T-helper 2 cell (primary cell): ENCODE results near the gene CLPX.
A peak's percentile ranks its signal among the peaks of the same experiment; 100 is the strongest.
"Not testable (repeated sequence)": the region's sequence is repeated elsewhere in the genome, so short reads cannot be mapped to it uniquely, and the experiment has no call there.

ENCODE experiments used
- DNase-seq, 5 experiments: peaks; one replicate each; pipeline versions ENCODE4 v3.0.0 to v3.0.0-alpha.2; 2012 to 2022

The CLPX gene

DNA sequence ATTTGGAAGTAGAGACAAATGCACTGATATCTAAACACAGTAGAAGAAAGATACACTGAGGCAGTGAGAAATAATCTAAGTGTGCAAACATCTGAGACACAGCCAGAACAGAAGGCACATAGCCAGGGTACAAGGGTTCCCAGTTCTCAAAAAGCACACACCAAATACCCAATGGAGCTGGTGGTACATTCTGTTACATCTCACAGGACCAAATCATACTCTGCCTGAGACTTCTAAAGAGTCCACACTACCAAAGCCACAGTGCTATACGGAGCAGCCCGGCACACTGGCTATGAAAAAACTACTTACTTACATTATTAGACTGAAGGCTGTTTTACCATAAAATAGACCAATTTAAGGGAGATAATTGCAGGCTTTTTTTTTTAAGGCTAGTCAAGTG is 19.3 kb downstream of the CLPX start:
- no peak for DNase-seq

DNA sequence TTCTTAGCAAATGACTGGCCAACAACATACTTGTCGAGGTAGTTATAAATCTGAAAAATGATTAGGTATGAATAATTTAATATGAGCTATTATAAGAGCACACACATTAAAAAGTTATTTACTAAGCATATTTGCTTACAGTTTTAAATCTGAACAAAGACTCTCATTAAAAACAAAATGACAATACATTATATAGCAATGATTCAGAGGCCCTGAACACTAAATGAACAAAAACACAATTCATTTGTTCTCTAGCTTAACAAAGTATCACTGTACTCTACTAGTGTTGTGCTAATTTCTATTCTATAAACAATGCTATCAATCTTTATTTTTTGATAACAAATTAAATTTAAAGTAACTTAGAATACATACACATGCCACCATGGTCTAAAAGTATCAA is 21.0 kb downstream of the CLPX start:
- DNase-seq, result no peak

DNA sequence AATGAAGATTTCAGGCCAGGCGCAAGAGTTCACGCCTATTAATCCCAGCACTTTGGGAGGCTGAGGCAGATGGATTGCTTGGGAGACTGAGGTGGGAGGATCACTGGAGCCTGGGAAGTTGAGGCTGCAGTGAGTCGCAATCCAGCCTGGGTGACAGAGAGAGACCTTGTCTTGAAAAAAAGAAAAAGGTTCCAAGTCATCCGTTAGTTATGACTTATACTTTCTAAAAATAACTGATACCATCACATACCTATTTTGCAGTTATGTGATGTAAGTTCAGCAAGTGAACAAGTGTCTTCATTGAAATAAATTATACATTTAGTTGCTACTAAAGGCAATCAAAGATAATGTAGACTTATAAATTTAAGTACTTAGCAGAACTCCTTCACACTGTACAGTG is 22.1 kb downstream of the CLPX start:
- DNase-seq, result no peak

DNA sequence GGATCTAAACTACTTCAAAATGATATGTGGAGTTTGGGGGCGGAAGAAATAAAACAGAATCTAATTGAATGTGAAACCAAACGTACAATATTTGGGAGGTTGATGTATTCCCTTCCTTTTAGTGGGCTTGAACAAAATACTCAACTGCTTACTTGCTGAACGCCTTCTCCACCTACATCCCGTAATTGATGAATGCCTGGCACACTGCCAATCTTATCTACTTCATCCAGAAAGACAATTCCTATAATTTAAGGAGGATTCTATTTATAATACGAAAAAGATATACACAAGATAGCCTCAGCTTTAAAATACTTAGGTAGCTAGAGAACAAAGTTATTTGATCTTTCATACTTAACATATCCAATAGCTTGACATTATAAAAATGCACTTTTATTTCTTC is 28.4 kb downstream of the CLPX start:
- DNase-seq, result no peak

DNA sequence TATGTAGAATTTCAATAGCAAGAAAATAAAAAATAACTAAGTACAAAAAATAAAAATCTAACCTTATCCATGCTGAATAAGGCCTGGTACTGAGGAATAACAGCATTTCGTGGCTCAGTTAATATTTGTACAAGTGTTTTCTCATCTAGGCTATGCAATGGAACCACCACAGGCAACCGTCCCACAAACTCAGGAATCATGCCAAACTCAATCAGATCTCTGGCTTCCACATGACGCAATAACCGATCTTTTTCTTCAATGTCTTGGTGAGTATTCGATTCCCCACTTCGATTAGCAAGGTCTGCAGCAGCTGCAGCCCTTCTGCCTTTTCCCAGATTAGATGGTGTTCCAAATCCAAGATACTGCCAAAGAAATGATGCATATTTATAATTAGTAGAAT is 30.4 kb downstream of the CLPX start:
- no peak for DNase-seq

DNA sequence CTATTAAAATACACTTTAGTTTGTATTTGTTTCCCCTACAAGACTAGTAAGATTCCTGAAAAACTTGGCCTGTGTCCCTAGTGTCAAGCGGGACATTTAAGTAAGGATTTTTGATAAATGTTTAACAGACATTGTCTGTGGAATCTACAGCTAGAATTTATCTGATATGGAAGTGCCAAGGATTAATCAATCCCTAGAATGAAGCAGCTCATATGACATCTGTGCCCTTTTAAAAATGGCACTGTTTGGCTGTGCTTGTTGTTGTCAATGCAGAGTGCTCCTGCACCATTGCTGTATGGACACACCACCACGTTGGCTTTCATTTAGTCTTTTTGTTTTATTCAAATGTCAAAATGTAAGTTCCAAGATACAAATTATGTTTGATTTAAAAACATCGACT is 37.2 kb downstream of the CLPX start:
- DNase-seq, result no peak

DNA sequence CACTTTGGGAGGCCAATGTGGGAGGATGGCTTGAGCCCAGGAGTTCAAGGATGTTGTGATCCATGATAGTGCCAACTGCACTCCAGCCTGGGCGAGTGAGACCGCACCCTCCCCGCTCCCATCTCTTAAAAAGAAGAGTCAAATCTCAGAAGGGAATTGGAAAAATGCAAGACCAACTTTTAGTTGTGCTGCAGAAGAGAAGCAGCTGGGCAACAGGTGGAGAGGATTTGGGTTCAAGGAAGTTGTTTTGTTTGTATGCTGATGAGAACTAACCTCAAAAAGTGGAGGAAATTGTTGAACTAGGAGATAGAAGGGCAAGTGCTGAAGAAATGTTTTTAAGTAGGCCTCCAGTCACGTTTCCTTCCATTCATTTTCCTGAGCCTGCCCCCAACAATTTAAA is 38.7 kb downstream of the CLPX start:
- DNase-seq, result no peak

DNA sequence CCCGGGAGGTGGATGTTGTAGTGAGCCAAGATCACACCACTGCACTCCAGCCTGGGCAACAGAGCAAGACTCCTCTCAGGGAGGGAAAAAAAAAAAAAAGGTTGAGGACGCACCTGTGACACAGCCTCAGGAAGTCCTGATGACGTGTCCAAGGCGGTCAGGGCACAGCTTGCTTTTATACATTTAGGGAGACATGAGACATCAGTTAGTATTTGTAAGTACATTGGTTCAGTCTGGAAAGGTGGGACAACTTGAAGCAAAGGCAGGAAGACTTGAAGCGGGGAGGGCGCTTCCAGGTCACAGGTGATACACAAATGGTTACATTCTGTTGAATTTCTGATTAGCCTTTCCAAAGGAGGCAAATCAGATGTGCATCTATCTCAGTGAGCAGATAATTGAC is 46.5 kb downstream of the CLPX start:
- DNase-seq, result not testable (repeated sequence)

DNA sequence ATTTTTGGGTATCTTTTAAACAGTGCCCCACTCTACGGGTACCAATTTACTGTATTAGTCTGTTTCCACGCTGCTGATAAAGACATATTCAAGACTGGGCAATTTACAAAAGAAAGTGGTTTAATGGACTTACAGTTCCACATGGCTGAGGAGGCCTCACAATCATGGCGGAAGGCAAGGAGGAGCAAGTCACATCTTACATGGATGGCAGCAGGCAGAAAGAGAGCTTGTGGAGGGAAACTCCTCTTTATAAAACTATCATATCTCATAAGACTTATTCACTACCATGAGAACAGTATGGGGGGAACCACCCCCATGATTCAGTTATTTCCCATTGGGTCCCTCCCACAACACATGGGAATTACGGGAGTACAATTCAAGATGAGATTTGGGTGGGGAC is 47.2 kb downstream of the CLPX start:
- DNase-seq, result not testable (repeated sequence)

DNA sequence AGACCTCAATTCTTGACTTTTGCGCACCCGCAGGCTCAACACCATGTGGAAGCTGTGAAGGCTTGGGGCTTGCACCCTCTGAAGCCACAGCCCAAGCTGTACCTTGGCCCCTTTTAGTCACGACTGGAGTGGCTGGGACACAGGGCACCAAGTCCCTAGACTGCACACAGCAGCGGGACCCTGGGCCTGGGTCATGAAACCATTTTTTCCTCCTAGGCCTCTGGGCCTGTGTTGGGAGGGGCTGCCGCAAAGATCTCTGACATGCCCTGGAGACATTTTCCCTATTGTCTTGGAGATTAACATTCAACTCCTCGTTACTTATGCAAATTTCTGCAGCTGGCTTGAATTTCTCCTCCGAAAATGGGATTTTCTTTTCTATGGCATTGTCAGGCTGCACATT is 48.1 kb downstream of the CLPX start:
- not testable (repeated sequence) for DNase-seq

DNA sequence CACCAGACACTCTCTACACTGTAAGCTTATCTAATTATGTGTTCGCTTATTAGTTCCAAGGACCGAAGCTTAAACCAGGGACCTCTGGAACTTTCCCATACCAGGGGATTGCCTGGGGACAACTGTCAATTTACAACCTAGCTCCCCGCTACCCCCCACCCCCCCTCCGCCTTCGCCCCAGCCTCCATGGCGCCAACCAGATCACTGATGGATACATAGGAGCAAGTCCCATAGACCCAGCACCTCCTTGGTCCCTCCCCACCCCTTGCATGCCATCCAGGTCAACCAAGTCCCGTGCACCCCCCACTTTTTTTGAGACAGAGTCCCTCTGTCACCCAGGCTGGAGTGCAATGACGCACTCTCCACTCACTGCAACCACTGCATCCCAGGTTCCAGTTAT is 50.6 kb downstream of the CLPX start:
- no peak for DNase-seq

DNA sequence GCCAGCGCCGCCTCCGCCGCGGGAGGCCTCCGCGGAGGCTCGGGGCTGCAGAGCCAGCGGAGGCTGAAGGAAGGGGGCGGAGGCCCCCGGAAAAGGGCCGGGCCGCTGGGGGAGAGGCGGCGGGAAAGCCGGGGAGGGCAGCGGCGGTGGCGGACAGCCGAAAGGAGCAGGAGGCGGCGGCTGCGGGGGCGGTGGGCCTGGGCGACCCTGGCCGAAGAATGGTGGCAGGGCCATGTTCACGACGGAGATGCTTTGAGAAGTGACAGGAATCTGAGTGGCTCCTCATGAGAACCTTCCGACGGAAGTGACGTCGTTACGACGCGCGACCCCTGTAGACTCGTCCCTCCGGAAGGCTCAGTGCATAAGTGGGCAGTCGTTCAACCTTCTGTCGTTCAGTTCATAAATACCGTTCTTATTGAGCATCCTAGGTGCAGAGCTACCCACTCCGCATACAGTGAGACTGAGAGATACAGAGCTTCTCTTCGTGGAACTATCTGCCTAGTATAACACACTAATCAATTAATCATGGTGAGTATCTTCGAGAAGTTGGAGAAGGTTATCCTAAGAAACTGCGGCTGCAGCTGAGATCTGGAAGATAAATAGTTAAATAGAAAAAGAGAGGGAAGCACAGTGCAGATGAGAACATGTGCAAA is 51.5 kb downstream of the CLPX start, which contains the start of gene PDCD7:
Gene PDCD7, minus strand, starts transcription at position 261 of the 653 bp plus-strand sequence. Its CDS starts 27 bp downstream, at position 234.
- DNase-seq, result peak; percentile 49 to 97 (median 72)

DNA sequence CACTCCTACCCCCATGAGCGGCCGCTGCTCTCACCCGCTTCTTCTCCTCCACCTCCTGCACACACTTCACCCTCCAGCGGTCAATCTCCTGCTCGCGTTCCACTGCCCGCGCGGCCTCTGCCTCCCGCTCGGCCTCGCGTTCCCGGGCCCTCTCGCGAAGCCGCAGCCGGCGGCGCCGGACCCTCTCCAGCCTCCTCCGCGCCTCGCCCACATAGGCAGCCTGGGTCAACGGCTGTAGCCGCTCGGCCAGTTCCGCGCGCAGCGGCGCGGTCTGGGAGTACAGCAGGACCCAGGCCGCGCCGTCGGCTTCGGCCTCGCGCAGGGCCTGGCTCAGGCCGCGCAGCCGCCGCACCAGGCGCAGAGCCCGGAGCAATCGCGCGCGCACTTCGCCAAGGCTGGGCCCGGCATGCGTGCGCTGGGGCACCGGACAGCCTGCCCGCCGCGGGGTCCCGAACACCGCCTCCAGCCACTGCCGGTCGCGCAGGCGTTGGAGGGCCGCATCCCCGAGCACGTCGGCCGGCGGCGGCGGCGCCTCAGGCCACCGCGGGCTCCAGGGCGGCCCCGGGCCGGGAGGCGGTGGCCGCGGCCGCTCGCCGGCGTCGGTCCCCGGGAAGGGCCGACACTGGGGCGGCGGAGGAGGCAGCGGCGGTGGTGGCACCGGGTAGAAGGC is 52.1 kb downstream of the CLPX start:
- peak in 3 of 5 experiments; percentile 1 to 47 (median 6) for DNase-seq

DNA sequence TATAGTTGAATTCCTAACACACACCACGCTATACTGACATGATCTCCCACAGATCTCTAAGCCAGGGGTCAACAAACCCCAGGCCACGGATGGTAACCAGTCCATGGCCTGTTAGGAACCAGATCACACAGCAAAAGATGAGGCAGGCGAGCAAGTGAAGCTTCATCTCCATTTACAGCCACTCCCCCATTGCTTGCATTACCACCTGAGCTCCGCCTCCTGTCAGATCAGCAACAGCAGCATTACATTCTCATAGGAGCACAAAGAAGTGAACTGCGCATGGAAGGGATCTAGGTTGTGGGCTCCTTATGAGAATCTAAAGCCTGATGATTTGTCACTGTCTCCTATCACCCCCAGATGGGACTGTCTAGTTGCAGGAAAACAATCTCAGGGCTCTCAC is 54.2 kb downstream of the CLPX start:
- peak in 1 of 5 experiments; percentile 45 for DNase-seq

DNA sequence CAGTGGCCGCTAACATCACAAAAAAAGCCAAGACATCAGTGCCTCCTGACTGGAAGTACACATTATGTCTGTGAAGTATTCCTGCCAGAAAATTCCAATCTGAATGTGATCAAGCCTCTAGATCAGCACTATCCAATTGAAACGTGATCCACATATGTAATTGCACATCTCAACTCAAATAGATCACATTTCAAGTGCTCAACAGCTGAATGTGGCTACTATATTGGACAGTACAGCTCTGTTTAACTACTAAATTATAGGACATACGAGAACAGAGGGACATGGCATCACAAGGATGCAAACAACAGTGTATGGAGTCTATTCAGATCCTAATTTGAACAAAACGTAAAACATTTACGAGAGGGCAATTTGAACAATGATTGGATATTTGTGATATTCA is 69.6 kb downstream of the CLPX start:
- no peak for DNase-seq

DNA sequence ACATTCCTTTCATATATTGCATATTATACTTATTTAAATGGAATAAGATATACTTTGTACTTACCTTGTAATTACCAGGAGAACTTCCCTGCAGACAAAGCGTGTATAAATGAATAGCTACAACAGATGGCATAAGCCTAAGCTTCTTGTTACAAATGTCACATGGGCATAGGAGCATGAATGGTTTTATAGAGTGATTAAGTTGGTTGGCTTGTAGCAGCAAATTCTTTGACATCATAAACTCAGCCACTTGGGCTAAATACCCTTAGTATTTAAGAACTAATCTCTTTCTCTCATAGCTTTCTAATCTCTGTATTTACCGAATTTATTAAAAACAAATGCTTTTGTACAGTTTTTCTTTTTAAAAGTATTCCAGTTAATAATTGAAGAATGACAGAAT is 70.1 kb downstream of the CLPX start, which contains the start of gene UBAP1L:
Gene UBAP1L, minus strand, starts transcription at position 115 of the 400 bp plus-strand sequence. CDS start 8,985 bp downstream, outside the sequence.
- no peak for DNase-seq

DNA sequence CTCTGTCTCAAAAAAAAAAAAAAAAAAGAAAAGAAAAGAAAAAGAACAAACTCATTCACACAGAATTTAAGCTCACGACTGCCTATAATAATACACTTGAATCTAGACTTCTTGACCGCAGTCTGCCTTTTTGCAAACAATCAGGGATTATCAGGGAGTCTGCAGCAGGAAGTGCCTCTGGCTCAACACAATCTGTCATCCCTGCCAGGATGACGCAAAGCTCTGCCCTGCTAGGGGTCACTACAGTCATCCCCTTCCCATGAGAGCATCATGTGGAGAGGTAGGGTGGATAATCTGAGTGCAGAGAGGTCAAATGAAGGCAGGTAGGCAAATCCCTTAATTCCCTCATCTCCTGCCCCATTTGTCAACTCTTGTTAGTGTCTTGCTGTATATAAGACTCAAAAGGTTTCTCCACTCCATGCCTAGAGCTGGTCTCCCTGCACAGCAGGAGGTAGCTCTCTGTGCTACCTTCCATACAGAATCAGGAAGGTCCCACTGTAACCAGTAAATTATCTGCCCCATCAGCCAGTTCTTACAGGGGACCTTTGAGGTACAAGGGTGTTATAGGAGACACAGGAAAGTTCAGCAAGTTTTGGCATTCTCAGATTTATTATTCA is 74.4 kb downstream of the CLPX start:
- DNase-seq, result no peak

DNA sequence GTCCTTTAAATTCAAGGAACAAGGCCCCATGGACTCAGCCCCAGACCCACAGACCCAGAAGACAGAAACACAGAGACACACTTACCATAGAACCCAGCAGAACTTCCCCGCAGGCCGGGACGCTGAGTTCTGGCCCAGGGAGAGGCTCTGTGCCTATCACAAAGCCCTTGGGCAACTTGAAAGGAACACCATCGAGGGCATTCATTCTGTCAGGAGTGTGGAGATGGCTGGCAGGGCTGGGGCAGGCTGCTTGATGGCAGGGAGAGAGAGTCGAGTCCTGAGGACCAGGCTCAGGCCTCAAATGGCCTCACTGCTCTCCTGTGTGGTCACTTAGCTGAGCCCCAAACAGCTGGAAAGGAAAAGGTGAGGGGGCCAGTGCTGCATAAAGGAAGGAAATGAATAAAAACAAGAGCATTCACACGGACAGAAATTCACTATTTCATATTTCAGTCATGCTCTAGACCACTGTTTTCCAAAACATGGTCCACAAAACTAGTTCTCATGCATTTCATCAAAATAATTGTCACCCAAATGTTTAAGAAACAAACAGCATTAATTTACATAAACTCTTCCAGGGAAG is 79.0 kb downstream of the CLPX start:
- DNase-seq, result peak in 1 of 5 experiments; percentile 13

DNA sequence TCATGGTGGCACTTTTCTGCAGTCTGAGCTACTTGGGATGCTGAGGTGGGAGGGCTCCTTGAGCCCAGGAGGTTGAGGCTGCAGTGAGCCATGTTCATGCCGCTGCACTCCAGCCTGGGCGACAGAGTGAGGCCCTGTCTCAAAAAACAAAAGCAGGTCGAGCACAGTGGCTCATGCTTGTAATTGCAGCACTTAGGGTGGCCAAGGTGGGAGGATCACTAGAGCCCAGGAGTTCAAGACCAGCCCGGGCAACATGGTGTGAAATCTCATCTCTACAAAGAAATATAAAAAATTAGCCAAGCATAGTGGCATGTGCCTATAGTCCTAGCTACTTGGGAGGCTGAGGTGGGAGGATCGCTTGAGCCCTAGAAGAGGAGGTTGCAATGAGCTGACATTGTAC is 80.1 kb downstream of the CLPX start:
- DNase-seq, result no peak

DNA sequence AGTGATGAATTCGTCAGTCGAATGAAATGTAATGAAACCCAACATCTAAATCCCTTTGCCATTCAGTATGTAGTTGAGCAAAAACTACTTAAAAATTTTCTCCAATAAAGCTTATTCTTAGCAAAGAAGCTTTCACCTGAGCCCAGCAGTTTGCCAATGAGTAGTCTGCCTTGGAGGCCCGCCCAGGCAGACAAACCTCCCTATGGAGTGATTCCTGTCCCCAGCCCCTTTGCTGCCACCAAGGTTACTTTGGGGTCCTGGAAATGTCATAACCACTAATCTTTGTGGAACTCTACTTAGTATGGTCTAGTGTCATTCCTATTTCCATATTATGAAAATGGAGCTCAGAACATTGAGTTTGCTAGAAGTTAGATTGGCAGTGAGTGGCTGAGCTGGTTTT is 82.2 kb downstream of the CLPX start:
- DNase-seq, result no peak

DNA sequence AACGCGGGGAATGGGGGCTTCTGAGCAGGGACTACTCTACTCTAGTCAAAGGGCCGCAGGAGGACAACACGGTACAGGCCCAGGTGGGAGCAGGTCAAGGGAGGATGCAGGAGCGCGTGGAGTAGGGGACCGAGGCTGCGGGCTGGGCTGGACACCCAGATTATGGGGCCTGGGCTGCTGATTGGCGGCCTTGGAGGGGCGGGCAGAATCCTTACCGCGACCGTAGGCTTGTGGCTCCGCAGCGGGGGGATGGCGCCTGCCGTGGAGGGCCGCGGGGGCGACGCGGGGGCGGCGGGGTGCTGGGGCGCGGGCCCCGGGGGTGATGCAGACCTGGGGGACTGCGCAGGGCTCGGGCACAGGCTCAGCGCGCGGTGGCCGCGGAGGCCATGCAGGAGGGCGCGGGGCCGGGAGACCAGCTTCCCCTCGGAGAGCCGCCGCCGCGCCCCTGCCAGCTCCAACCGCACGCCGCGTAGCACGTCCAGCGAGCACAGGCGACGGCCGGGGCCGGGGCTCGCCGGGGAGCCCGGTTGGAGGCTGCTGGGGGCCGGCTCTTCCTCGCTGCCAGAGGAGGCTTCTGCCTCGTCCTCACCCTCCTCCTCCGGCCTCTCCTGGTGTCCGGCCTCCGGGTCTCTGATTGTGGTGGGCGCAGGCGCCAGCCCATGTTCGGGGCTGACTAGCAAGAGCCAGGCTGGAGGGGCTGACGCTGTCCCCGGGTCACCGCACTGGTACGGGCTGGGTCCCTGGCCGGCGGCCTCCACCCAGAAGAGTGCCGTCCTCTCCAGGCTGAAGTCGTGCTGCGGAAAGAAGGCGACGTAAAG is 83.0 kb downstream of the CLPX start:
- no peak for DNase-seq

DNA sequence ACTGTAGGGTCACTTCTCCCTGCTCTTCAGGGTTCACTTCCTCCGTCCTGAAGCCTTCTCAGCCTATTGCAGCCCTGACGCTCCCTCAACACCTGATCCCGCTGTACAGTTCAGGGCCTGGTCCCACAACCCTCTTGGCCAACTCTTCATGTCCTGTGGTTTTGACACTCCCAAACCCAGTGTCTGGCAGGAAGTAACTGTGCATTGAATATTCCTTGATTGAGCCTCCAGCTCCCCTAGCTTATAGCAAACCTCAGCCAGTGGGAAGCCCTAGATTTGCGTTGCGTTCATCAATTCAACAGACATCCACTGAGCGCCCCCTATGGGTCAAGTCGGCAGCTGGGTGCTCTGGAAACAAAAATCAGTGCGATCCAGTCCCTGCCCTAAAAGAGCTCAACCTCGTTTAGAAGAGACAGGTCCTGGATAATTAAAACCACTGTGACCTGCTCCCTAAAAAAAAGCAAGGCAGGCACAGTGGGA is 83.7 kb downstream of the CLPX start:
- DNase-seq, result peak in 3 of 5 experiments; percentile 29 to 54 (median 33)

DNA sequence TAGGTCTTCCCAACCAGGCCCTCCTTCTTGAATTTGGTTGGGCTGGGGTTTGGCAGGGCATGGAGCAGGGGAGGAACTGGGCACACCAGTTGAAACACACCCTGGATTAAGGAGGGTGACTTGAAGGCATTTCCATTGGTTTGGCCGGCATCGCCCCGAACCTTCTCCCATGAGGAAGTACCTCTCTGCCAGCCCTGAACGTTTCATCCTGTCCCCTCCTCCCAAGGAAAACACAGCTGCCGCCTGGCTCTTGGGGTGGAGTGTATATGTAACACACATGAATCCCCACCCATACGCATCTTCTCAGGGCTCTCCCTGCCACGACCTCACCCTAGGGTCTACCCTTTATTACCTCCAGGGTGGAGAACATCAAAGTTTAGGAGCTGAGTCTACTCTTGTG is 84.7 kb downstream of the CLPX start:
- no peak for DNase-seq
